Inflammatory macrophage treated with lipopolysaccharide for 1 hour (primary cell): ENCODE results near the gene ZNF407.

ENCODE experiments used
- DNase-seq, 2 donors: peaks; one replicate each; pipeline ENCODE4 v3.0.0-alpha.2; 2020 to 2022

The ZNF407 gene

GRCh38 chr18:75029481-75029880 is 431.8 kb downstream of the ZNF407 start:
- no peak for DNase-seq

DNA sequence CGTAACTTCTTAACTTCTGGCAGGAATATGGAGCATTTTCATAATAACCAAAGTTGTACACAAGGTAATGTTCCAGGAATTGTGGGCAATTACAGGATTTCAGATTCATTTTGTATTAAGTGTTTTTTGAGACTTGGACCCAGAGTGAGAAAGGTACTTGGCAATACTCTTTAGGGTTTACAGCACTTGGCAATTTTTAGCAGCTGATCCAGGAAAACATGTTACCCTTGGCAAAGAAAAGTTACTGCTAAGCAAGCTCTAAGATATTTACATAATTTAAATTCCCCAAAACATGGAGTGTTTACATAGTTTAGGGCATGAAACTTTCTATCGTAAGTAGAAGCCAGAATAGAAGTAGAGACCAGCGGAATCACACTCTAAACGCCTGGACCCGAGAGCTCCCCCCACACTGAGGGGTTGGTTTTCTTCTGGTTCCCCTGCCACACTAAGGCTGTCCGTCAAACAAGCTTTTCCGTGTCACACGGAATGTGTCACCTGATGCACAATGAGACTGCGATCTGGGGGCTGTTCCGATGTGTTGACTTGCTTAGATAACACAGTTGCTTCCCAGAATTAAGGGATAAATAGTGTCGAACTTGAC is 434.1 kb downstream of the ZNF407 start:
- DNase-seq = no peak

- no peak for DNase-seq
Observed at GRCh38 chr18:75033516-75033915, 435.8 kb downstream of the ZNF407 start.

DNA sequence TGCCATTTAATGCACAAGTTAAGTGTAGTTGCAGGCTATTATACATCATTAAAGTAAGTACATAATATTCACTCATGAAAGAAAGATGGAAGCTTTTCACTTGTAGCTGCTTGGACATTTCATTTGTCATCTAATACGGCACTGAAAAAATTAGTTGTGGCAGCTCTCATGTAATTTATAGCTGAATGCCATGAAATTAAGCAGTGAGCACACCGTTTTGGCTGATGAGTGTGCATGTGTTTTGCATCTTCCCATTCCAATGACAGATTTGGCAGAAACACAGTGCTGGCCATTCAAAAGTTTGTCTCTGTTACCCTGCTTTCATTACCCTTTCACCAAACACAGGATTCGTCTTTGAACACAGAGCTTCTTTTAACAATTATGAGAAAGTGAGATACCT is 437.3 kb downstream of the ZNF407 start:
- DNase-seq = no peak

- DNase-seq = no peak
Observed at GRCh38 chr18:75035928-75036327, 438.3 kb downstream of the ZNF407 start.

GRCh38 chr18:75036917-75037688 is 439.4 kb downstream of the ZNF407 start:
- DNase-seq = no peak

DNA sequence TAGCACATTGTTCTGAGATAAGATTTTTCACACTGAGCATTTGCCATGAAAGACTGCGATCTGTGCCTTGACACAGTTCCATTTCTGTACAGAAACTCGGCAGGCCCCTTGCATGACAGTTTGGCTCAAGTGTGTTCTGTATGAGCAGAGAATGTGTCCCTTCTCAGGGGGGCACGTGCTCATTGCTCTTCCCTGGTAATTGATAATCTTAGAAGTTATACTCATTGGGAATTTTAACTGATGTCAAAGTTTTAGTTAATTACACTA is 440.0 kb downstream of the ZNF407 start:
- DNase-seq = no peak

DNA sequence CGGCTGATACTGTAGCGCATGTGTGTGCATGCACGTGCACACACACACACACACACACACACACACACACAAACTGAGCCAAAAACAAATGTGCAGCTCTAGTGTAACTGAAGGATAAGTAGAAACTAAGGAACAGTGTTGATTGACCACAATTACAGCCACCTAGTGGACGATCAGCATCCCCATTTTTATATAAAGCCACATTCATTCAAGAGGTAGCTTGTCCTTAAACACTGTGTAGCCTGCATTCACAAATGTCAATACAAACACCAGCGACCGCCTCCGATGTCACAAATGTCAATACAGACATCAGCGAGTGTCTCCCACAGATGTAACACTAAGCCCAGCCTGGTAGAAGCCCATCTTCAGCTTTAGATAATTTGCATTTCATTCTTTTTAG is 443.9 kb downstream of the ZNF407 start:
- DNase-seq = peak in 1 of 2 donors; percentile 10

- DNase-seq = no peak
Observed at GRCh38 chr18:75043478-75043877, 445.8 kb downstream of the ZNF407 start.

DNA sequence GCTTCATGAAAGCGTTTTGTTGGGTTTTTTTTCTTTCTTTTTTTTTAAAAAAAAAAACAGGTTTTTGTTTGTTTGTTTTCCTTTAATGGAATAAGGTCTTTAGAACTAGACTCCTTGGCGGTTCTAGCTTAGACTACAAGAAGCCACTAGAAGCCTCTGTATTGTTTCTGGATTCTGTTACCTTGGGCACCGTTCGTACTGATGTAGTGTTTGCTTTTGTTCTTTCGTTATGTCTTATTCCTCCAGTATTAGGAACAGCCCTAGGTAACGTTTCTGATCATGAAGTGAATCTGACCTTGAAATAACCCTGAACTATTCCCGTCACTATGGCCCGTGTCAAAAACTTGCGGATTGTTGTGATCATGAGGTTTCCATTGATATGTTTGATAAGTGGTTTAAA is 446.6 kb downstream of the ZNF407 start:
- no peak for DNase-seq

DNA sequence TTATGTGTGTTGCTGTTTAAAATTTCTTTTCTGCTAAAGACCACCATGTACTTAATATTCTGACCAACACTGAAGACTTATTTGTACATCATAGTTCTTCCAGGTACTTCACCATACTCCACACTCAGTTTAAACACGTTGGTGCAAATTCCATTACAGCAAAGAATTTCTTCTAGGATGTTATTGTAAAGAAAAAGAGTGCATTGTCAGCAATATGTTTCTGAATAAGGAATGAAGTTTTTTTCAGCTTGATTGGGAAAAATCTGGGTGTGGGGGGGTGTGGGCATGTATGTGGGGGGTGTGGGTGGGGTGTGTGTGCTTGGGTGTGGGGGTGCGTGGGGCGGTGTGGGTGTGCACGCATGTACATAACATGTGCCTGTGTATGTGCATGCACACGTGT is 447.1 kb downstream of the ZNF407 start:
- DNase-seq = no peak

DNA sequence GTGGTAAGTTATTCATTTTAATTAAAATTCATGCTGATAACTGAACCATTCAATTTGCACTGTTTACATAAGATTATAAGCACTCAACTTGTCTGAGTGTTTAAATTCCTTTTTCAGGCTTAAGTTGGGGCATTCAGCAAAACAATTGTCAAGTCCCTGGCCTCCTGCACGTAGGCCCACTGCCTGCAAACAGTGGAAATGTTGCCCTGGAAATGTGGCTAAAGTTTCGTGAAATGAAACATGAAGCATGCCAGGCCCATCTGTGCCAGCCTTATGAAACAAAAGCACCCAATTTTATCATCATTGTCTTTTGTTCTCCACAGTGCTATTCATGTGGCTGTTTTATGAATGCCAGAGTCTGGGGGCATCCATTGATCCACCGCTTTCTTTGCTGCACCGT is 447.6 kb downstream of the ZNF407 start:
- no peak for DNase-seq

DNA sequence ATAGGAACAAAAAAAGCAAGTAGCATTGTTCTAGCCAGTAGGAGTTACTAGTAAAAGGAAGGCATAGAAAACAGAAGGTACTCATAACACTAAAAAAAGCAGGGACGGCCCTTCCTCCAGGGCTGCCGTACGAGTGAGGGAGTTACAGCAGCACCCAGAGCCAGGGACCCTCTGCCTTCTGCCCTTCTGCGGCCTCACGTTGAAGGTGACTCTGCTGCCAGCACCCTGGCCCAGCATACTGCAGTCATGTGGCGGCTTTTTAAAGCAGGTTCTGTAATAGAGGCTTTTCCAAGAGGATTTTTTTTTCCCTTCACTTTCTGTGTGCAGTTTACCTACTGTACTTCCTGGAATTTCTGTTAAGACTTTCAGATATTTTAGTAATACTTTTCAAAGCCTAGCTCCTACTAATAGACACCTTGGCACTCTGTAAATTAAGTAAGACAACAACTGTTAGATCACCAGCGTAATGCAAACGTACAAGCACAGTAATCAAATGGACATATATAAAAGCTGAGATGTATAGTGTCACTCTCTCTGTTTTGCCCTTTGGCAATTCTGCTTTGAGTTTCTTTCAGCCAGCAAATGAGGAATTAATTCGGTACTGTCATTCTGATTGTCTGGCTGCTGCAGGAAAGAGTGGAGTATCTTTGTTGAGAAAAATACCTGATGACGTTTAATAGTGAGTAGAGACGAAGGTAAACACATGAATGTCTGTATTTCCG is 449.7 kb downstream of the ZNF407 start:
- no peak for DNase-seq

DNA sequence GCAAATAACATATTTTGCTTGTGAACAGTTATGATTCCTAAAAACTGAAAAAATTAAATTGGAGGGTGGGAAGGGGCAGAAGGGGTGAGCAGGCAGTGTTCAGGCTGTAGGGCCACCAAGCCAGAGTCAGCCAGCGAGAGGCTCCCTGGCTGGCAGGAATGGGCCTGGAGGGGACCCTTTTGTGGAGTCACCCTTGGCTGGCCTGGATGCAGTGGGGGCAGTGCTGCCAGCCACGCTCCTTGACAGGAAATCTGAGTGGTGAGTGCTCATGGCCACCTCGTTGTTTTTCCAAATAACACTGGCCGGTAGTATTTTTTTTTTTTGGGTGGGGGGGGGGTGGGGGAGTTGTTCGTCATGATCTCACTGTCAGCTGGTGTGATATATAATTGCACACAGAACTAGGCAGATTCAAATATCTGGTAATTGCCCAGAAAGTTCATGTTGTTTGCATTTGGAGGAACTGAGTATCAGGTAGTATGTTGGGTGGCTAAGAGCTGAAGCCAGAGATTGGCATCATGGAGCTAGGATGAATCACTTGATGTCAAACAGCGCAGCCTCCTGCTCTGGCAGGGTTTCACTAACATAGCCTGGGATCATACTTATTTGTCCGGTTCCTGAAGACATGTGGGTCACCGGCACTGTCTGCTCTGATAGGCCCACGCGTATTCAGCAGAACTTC is 451.2 kb downstream of the ZNF407 start:
- no peak for DNase-seq

DNA sequence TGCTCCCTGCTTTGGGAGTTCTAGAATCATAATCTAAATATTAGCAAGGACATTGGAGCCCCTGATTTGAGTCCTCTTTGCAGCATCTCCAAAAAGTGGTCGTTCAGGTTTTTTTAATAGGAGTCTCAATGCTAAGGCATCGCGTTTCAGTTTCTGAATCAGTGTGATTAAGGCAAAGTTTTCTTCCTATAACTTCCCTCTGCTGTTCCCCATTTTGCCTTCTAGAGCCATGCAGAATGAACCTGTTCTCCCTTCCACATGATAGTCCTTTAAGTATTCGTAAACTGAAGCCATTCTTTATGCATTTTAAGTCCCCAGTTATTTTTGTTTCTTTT is 451.8 kb downstream of the ZNF407 start:
- no peak for DNase-seq

GRCh38 chr18:75051757-75052156 is 454.1 kb downstream of the ZNF407 start:
- DNase-seq = no peak

DNA sequence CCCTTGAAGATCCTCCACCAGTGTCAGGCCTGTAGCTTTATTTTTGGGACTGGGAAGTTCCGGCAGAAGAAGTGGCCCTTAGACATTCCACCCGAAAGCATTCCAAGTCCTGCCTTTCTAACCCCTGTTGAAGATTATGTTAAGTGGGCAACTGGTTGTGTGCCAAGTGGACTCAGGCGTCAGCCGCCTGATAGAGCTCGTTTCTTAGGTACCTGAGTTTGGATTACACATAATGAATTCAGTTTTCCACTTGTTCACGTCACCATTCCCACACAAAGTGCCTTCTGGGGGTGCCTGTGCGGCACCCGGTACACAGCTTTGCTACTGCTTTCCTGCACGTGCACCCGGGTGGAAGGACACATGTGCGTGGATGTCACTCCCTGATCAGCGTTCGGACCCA is 454.8 kb downstream of the ZNF407 start:
- no peak for DNase-seq

GRCh38 chr18:75053028-75053629 is 455.5 kb downstream of the ZNF407 start:
- no peak for DNase-seq

DNA sequence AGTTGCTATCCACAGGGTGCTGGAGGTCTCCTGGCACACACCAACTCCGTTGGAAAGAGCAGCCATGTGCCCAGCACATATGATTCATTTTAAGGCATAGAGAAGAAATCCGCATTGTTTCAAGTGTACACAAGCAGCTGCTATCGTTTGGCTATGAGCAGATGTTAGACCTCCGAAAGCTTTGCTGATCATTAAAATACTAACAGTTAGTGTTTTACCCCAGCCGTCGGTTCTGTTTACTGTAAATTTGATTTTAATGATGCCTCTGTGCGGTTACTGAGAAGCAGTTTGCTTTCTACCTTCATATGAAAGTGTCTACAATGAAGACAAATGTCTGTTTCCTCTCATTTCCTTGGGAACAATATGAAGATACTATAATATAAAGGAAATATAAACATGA is 456.4 kb downstream of the ZNF407 start:
- DNase-seq = no peak

- DNase-seq = no peak
Observed at GRCh38 chr18:75054611-75055010, 456.9 kb downstream of the ZNF407 start.

- DNase-seq = no peak
Observed at GRCh38 chr18:75057169-75057960, 459.7 kb downstream of the ZNF407 start.

- no peak for DNase-seq
Observed at GRCh38 chr18:75060185-75060584, 462.5 kb downstream of the ZNF407 start.
